HG02938 (cell line): Measurements from ENCODE around the gene DLGAP3.
"Not testable (repeated sequence)": the region's sequence is repeated elsewhere in the genome, so short reads cannot be mapped to it uniquely, and the experiment has no call there.

ENCODE experiments used
- ATAC-seq: cut with Tn5 transposase; IDR thresholded peaks from one replicate; pipeline ENCODE4 v1.9.1; 2021; ENCODE audit warnings: mild to moderate bottlenecking, moderate library complexity; ENCODE audit not compliant: unreplicated experiment

Gene DLGAP3

DNA sequence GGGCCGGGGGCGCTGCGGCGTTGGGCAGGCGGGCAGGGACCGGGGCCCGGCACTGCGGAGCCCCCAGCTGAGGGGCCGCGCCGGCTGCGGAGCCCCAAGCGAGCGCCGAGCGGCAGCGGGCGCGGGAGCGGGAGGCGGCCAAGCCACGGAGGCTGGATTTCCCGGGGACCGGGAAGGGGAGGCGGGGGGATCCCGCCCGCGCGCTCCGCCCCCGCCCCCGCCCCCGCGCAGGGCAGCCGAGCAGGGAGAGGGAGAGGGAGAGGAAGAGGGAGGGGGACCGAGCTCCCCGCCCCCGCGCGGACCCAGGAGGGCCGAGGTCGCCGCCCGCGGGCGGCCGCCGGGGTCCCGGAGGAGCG, at the start of gene DLGAP3:
Gene DLGAP3 (minus strand): TSS at position 154 of the 356 bp plus-strand sequence. CDS start 24,267 bp downstream, outside the sequence.
- no peak for ATAC-seq

- ATAC-seq, result no peak
Observed at GRCh38 chr1:34978921-34979320, 49.5 kb upstream of the DLGAP3 start.

GRCh38 chr1:34977858-34978257, 48.4 kb upstream of the DLGAP3 start:
- ATAC-seq, result no peak

DNA sequence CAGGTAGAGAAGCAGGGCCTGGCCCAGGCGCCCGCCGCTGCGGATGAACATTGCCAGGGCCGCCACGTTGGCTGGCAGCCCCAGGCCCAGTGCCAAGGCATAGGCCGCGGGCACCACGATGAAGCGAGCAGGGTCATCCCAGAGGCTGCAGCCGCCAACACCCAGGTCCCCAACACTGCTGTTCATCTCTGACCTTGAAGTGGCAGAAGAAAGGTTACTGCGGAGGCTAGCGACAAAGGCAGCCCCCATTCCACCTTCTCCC, 47.7 kb upstream of the DLGAP3 start:
- no peak for ATAC-seq

DNA sequence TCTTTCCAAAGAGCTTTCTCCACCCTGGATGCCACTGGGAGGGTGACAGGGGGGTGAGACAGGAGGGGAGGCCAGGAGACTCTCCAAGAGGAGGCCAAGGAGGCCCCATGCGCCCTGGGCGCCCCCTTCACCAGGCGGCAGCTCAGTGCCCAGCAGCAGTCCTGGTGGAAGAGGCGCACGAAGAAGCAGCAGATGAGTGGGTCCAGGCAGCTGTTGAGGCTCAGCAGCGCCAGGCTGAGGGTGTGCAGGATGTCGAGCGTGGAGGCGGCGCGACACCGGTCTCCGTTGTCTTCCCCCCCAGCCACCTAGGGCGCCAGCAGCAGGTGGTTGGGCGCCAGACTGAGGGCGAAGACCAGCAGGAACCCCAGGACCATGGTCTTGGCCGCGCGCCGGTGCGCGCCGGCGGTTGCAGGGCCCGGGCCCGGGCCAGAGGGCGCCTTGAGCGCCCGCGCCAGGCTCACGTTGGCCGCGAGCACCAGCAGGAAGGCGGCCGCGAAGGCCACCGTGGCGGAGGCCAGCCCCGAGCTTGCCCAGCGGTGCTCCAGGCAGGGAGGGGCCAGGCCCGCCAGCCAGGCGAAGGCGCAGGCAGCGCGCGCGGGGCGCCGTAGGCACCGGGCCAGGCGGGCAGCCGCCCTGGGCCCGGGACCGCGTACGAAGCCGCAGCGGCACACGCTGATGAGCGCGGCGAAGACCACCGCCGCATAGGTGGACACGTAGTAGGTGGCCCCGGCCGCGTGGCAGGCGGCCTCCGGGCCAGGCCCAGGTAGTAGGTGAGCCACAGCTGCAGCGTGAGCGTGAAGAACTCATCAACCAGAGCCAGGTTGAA, 47.1 kb upstream of the DLGAP3 start:
- ATAC-seq, result no peak

DNA sequence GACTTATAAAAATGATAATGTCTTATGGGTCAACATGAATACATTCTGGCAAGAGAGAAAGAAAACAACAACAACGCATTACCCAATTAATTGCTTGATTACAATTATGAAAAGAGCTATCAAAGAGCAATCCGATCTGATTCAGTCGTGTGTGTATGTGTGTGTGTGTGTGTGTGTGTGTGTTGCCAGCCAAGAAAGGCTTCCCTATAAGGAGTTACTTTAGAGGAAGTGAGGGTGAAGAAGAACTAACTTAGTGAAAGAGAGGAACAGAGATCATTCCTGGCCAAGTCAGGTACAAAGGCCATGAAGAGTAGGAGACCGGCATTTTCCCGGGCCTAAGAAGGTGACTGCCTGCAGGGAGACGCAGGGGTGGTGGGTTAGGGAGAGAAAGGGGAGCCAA, 46.3 kb upstream of the DLGAP3 start:
- ATAC-seq, result no peak

DNA sequence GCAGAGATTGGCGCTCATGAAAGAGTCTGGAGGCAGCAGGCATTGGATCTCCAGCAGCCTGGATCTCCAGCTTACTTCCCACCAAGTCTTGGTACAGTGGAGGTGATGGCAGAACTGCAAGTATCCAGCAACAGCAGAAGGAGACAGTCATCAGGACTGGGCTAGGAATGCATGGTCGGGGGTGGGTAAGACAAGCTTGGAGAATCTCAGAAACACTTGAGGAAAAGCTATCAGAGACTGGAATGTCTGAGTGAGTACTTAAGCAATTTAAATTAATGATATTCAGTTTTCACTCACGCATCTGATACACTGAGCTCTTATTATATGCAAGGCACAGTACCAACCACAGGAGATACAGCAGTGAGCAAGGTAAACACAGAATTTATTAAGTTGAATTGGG, 45.9 kb upstream of the DLGAP3 start:
- no peak for ATAC-seq

DNA sequence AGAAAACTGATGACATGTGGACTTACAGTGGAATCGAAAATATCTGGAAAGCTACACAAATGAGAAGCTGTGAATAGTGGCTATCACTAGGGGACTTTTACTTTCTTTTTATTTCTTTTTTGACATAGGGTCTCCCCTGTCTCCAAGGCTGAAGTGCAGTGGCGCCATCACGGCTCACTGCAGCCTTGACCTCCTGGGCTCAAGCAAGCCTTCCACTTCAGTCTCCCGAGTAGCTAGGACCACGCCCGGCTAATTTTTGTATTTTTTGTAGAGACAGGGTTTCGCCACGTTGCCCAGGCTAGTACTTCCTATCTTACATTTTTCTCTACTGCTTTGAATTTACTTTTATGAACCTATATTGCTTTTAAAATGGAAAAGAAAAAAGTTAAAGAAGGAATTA, 45.2 kb upstream of the DLGAP3 start:
- ATAC-seq, result no peak

DNA sequence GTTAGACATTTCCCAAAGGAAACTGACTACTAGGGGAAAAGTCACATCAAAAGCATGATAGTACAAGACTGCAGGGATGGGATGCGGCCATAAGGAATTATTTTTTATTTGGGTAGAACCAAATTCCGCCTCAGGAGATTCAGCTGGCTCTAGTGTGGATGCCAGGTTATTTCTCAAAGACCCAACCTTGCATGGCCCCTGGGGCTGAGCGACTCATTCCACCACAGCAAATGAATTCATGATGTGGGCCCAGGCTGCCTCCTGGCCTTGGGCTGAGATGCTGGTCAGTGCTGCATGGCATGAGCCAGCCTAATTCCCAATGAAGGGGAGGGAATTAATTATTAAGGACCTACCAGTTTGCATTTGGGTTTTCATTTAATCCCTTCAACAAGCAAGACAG, 43.9 kb upstream of the DLGAP3 start:
- ATAC-seq, result no peak

DNA sequence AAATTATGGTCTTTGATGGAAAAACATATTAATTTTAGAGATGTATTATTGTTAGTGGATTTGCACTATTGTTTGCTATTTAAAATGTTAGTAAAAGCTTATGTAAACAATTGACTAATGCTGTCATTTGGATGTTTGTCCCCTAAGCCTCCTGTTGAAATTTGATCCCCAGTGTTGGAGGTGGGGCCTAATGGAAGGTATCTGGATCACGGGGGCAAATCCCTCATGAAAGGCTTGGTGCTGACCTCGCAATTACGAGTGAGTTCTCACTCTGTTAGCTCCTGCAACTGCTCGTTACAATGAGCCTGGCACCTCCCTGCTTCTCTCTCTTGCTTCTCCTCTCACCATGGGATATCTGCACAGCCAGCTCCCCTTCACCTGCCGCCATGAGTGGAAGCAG, 41.4 kb upstream of the DLGAP3 start:
- no peak for ATAC-seq

DNA sequence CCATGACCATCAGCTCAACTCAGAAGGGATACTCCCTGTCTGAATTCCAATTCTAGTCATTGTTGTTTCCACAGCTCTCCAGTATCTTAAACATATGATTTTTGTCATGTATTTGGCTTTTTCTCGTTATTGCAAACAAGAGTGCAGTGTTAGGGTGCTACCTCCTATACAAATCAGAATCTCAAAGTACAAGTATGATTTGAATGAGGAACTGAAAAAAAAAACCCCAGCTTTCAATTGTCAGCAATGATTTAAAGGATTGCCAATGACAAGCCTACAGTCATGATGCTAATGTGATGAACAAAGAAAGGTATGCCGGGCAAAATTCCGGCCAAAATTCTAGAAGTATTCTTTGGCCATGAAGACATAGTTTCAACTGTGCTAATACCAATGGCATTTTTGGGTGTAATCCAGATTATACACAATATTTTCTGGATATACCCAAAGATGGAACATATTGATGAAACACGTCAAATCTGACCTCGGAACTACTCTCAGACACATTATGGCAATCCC, 40.8 kb upstream of the DLGAP3 start:
- ATAC-seq, result no peak

DNA sequence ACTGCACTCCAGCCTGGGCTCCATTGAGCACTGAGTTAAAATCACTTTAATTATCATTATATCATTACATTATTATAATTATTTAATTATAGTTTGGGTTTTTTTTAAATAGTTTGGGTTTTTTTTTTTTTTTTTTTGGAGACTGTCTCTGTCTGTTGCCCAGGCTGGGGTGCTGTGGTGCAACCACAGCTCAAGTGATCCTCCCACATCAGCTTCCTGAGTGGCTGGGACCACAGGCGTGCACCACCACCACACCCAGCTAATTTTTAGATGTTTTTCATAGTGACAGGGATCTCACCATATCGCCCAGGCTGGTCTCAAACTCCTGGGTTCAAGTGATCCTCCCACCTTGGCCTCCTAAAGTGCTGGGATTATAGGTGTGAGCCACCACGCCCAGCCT, 38.8 kb upstream of the DLGAP3 start:
- ATAC-seq, result not testable (repeated sequence)

- ATAC-seq, result not testable (repeated sequence)
Observed at GRCh38 chr1:34967672-34968071, 38.2 kb upstream of the DLGAP3 start.

GRCh38 chr1:34965597-34965996, 36.1 kb upstream of the DLGAP3 start:
- no peak for ATAC-seq

DNA sequence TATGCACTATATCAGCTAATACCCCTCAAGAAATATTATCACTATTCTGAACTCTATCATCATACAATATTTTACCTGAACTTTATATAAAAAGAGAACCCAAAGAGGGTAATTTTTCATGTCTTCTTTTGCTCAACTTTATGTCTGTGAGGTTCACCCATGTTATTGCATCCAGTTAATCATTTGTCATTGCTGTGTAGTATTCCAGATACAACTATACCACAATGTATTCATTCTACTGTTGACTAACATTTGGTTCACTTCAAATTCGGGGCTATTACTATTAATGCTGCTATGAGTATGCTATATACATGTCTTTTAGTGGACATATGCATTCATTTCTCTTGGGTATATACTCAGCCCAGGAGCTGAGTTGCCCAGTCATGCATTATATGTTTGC, 21.0 kb upstream of the DLGAP3 start:
- ATAC-seq, result no peak

GRCh38 chr1:34948739-34949138, 19.3 kb upstream of the DLGAP3 start:
- not testable (repeated sequence) for ATAC-seq

- not testable (repeated sequence) for ATAC-seq
Observed at GRCh38 chr1:34947641-34948314, 18.3 kb upstream of the DLGAP3 start.

- no peak for ATAC-seq
Observed at GRCh38 chr1:34946211-34946610, 16.8 kb upstream of the DLGAP3 start.

DNA sequence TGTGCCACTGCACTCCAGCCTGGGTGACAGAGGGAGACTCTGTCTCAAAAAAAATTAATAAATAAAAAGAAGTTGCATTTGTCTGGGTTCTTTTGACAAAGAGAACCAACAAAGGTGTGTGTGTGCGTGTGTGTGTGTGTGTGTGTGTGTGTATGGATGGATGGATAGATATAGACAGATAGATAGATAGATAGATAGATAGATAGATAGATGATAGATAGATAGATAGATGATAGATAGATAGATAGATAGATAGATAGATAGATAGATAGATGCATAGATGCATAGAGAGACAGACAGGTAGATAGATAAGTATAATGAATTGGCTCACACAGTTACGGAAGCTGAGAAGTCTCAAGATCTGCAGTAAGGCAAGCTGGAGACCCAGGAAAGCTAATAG, 12.3 kb upstream of the DLGAP3 start:
- not testable (repeated sequence) for ATAC-seq

- ATAC-seq, result no peak
Observed at GRCh38 chr1:34930702-34931071, 1.2 kb upstream of the DLGAP3 start.

DNA sequence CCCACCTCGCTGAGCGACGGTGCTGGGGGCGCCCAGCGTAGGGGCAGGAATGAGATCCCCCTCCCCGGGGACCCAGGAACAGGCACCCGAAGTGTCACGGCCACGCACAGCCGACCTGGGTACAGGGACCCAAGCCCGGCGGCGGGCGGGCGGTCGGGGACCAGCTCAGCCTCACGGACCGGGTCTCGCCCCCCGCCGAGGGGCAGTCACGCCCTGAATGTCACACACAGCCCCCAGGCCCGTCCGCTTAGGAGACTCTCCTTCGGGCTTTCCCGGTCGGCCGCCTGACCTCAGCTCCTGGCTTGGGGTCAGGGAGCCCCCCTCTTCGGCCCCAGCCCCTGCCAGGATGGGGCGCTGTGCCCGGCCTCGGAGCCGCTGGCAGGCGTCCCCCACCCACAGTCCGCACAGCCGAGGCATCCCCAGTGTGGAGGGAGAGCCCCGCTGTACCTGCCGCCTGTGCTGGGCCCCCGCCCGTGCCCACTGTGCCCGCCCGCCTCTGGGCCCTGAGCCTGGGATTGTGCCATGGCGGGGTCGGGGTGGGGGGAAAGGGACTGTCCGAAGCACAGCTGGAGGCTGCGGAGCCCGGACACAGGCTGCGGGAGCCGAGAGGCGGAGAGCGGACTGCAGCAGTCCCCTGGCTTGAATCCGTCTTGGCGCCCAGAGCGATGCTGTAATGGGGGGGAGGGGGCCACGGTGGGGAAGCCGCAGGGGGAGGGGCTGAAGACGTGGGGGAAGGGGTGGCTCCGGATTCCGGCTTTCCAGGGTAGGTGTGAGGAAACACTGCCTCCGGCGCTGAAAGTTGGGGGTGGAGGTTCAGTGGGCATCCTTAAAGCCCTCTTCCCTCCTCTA, 627 bp upstream of the DLGAP3 start:
- ATAC-seq, result no peak
